ENCODE data around the gene MYZAP.

DNA sequence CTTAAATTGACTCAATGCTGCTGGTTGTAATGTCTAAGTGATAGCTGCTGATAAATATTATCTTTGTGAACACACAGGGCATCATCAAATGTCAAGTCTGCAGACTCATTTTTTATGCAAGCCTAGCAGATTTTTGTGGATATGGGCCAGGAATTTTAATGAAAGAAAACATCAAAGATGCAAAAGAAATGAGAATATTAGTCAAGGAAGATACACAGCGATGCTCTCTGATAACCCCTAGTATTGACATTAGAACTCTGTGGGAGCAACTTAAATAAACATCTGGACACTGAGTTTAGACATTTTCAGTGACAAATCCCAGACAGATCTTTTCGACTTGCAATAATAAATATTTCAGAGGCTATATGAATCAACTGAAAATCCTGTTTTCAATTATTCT lies 143.2 kb downstream of the MYZAP start:
- no peak for TF ChIP-seq POLR2A (IDR thresholded peaks at IDR 0.05)
- TF ChIP-seq, protein P1, sequence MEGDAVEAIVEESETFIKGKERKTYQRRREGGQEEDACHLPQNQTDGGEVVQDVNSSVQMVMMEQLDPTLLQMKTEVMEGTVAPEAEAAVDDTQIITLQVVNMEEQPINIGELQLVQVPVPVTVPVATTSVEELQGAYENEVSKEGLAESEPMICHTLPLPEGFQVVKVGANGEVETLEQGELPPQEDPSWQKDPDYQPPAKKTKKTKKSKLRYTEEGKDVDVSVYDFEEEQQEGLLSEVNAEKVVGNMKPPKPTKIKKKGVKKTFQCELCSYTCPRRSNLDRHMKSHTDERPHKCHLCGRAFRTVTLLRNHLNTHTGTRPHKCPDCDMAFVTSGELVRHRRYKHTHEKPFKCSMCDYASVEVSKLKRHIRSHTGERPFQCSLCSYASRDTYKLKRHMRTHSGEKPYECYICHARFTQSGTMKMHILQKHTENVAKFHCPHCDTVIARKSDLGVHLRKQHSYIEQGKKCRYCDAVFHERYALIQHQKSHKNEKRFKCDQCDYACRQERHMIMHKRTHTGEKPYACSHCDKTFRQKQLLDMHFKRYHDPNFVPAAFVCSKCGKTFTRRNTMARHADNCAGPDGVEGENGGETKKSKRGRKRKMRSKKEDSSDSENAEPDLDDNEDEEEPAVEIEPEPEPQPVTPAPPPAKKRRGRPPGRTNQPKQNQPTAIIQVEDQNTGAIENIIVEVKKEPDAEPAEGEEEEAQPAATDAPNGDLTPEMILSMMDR (IDR thresholded peaks at IDR 0.05) = no peak

Measured in ovary (tissue), 3 donors.